K562 (cell line): ENCODE data around the gene CSAD. TPM values are rescaled to one million over a fixed set of nuclear protein-coding genes. Genes with fewer than 3 reads are reported as not detected.

Source experiments
- BRCA1 ChIP-seq, 2 experiments: fragments of 450-650 bp in 1 of 2; sonication (generic) in 1 of 2; formaldehyde crosslinking in 1 of 2; IDR thresholded peaks; 2 replicates each; pipeline versions ENCODE4 v1.5.0 to v1.6.1; 2017 to 2020; ENCODE audit warnings: mild to moderate bottlenecking in 1 of 2, missing genetic modification reagents in 1 of 2
- CXXC5 ChIP-seq: fragments of 250-450 bp; sonication (Bioruptor Pico); IDR thresholded peaks from 2 replicates; pipeline ENCODE4 v1.8.0; 2022; ENCODE audit warnings: inconsistent platforms, mild to moderate bottlenecking, moderate library complexity
- ELF2 ChIP-seq: fragments of 250-450 bp; sonication (Bioruptor Pico); IDR thresholded peaks from 2 replicates; pipeline ENCODE4 v1.5.0; 2021; ENCODE audit warnings: mild to moderate bottlenecking
- FOXA1 ChIP-seq: fragments of 450-650 bp; IDR thresholded peaks from 2 replicates; pipeline ENCODE4 v1.6.1; 2016; ENCODE audit warnings: mild to moderate bottlenecking, borderline replicate concordance
- FOXJ3 ChIP-seq: sonication (generic); formaldehyde crosslinking; IDR thresholded peaks from 2 replicates; pipeline ENCODE4 v1.4.0; 2020; ENCODE audit warnings: mild to moderate bottlenecking, missing genetic modification reagents
- GTF3C2 ChIP-seq: IDR thresholded peaks from 3 replicates; pipeline ENCODE4 v1.6.1; 2011; ENCODE audit warnings: borderline replicate concordance, mild to moderate bottlenecking, moderate library complexity; ENCODE audit not compliant: insufficient read length; ENCODE audit errors: extremely low read depth
- HNRNPK ChIP-seq: fragments of 200-400 bp; formaldehyde crosslinking; IDR thresholded peaks from one replicate; pipeline ENCODE4 v1.6.1; 2018; ENCODE audit warnings: mild to moderate bottlenecking, low read depth, low read length; ENCODE audit not compliant: poor library complexity, severe bottlenecking
- KLF6 ChIP-seq: fragments of 250-450 bp; sonication (Bioruptor Pico); IDR thresholded peaks from 2 replicates; pipeline ENCODE4 v1.4.0; 2020; ENCODE audit warnings: mild to moderate bottlenecking, moderate library complexity, borderline replicate concordance
- MBD1 ChIP-seq: fragments of 250-450 bp; sonication (Bioruptor Pico); IDR thresholded peaks from 2 replicates; pipeline ENCODE4 v1.8.0; 2022; ENCODE audit warnings: inconsistent platforms
- PCBP1 ChIP-seq: fragments of 200-400 bp; formaldehyde crosslinking; IDR thresholded peaks from 2 replicates; pipeline ENCODE4 v1.6.1; 2018; ENCODE audit warnings: mild to moderate bottlenecking, low read depth, low read length; ENCODE audit not compliant: poor library complexity, severe bottlenecking
- PHF21A ChIP-seq: fragments of 450-650 bp; IDR thresholded peaks from 2 replicates; pipeline ENCODE4 v1.6.1; 2017; ENCODE audit warnings: low read depth, borderline replicate concordance
- POLR2AphosphoS5 ChIP-seq: IDR thresholded peaks from 2 replicates; pipeline ENCODE4 v1.6.1; 2011; ENCODE audit warnings: mild to moderate bottlenecking, low read depth, low read length, moderate library complexity; ENCODE audit not compliant: control insufficient read depth, insufficient read depth
- RAD21 ChIP-seq, 2 experiments: fragments of 250-450 bp in 1 of 2; fragments of 450-650 bp in 1 of 2; sonication (Bioruptor Pico) in 1 of 2; formaldehyde crosslinking in 1 of 2; IDR thresholded peaks in 1 of 2; conservative IDR thresholded peaks in 1 of 2; 2 replicates each; pipeline versions ENCODE4 v1.4.0 to v1.8.0; 2020 to 2022; ENCODE audit warnings: mild to moderate bottlenecking in 2 of 2, moderate library complexity in 1 of 2
- RBM14 ChIP-seq: fragments of 200-400 bp; formaldehyde crosslinking; IDR thresholded peaks from 2 replicates; pipeline ENCODE4 v1.6.1; 2018; ENCODE audit warnings: low read depth, mild to moderate bottlenecking, low read length, moderate library complexity, borderline replicate concordance; ENCODE audit not compliant: insufficient read depth
- SIN3A ChIP-seq, 2 experiments: fragments of 150-350 bp in 1 of 2; IDR thresholded peaks; 2 replicates each; pipeline ENCODE4 v1.6.1; 2011 to 2016; ENCODE audit warnings: borderline replicate concordance in 2 of 2, low read depth in 2 of 2, low read length in 2 of 2, mild to moderate bottlenecking in 2 of 2, moderate library complexity in 2 of 2; ENCODE audit not compliant: control insufficient read depth in 1 of 2
- TEAD4 ChIP-seq, 2 experiments: sonication (generic) in 1 of 2; formaldehyde crosslinking in 1 of 2; IDR thresholded peaks; 2 replicates each; pipeline versions ENCODE4 v1.6.1 to v1.8.0; 2012 to 2022; ENCODE audit warnings: borderline replicate concordance in 1 of 2, inconsistent platforms in 1 of 2, low read length in 1 of 2, mild to moderate bottlenecking in 1 of 2, missing genetic modification reagents in 1 of 2
- XRCC4 ChIP-seq: IDR thresholded peaks from one replicate; pipeline ENCODE4 v1.6.1; 2011; ENCODE audit not compliant: insufficient read depth, insufficient read length; ENCODE audit errors: extremely low read depth
- YBX1 ChIP-seq: fragments of 450-650 bp; IDR thresholded peaks from 2 replicates; pipeline ENCODE4 v1.7.1; 2016; ENCODE audit warnings: mild to moderate bottlenecking
- ZBTB17 ChIP-seq: fragments of 450-650 bp; formaldehyde crosslinking; IDR thresholded peaks from 2 replicates; pipeline ENCODE4 v1.4.0; 2020; ENCODE audit warnings: mild to moderate bottlenecking
- ZBTB7A ChIP-seq: IDR thresholded peaks from 2 replicates; pipeline ENCODE4 v1.6.1; 2011; ENCODE audit warnings: low read depth, mild to moderate bottlenecking, low read length, moderate library complexity, borderline replicate concordance; ENCODE audit not compliant: control insufficient read depth
- ZNF324 ChIP-seq: fragments of 250-450 bp; sonication (Bioruptor Pico); IDR thresholded peaks from 2 replicates; pipeline ENCODE4 v1.4.0; 2020; ENCODE audit warnings: mild to moderate bottlenecking
- ZNF830 ChIP-seq: fragments of 250-450 bp; sonication (Bioruptor Pico); IDR thresholded peaks from 2 replicates; pipeline ENCODE4 v1.5.0; 2021; ENCODE audit warnings: mild to moderate bottlenecking
- polyA plus RNA-seq, 8 experiments: library from polyadenylated mRNA; depleted of rRNA in 4 of 8; stranded (reverse) in 5 of 8; unstranded in 3 of 8; fragments of >200 nt; fragmentation: Nextera tagmentation in 2 of 8; fragmentation: Illumina TruSeq in 1 of 8; extraction: Ambion mirVana in 2 of 8; extraction: Trizol in 1 of 8; gene quantifications; 2 replicates each; pipeline versions ENCODE4 v1.2.1 to v1.2.3, GENCODE V29; 2011 to 2014; ENCODE audit warnings: inconsistent platforms in 1 of 8, missing spikeins in 1 of 8
- total RNA-seq, 7 experiments: library from RNA; depleted of rRNA in 6 of 7; stranded (reverse); fragments of >200 nt in 6 of 7; fragmentation: Illumina TruSeq in 2 of 7; extraction: Trizol in 2 of 7; gene quantifications; 2 replicates each; pipeline versions ENCODE4 v1.2.1 to v1.2.3, GENCODE V29; 2011 to 2021; ENCODE audit warnings: low replicate concordance in 1 of 7

Gene CSAD
- total and polyA plus RNA-seq, 9 of the 15 experiments (the other 6 are each of a cell fraction or from before 2014, with no cell fraction given), result 1.8 to 19.6 (median 8.1) TPM

- 0 out of 2 replicates have a peak, but pooled peaks have one; percentile 66 for TF ChIP-seq POLR2AphosphoS5
- no peak for TF ChIP-seq BRCA1 (IDR thresholded peaks at IDR 0.05)
- TF ChIP-seq BRCA1 (CRISPR knock-in tag; IDR thresholded peaks at IDR 0.05), result no peak
- no peak for TF ChIP-seq ZBTB17 (CRISPR knock-in tag)
- peak; percentile 82; the same call in 1 of the 2 replicates for TF ChIP-seq ZBTB7A
- TF ChIP-seq TEAD4 (IDR thresholded peaks at IDR 0.05; ENCODE audit: low read length), result no peak
- no peak for TF ChIP-seq TEAD4 (CRISPR knock-in tag; IDR thresholded peaks at IDR 0.05; ENCODE audit: borderline replicate concordance)
- TF ChIP-seq PHF21A, result no peak
- TF ChIP-seq PCBP1, result peak; percentile 97
- no peak for TF ChIP-seq ZNF830 (CRISPR knock-in tag)
- no peak for TF ChIP-seq YBX1
- TF ChIP-seq FOXA1, result no peak
- TF ChIP-seq MBD1 (CRISPR knock-in tag), result no peak
- TF ChIP-seq HNRNPK, result no peak
- TF ChIP-seq XRCC4, result no peak
- no peak for TF ChIP-seq ELF2
- no peak for TF ChIP-seq KLF6 (CRISPR knock-in tag)
- no peak for TF ChIP-seq GTF3C2
- TF ChIP-seq CXXC5 (CRISPR knock-in tag), result peak; percentile 96
- 0 out of 4 replicates have a peak, but pooled peaks of 1 of the 2 experiments have one; percentile 5 for TF ChIP-seq RAD21 (CRISPR knock-in tag; conservative IDR thresholded peaks at IDR 0.05 in 1 of 2, IDR thresholded peaks at IDR 0.05 in 1 of 2)
- no peak for TF ChIP-seq FOXJ3 (CRISPR knock-in tag)
- peak in 1 of 2 experiments; percentile 60; a peak in 2 of 4 replicates for TF ChIP-seq SIN3A (IDR thresholded peaks at IDR 0.05; ENCODE audit: borderline replicate concordance in 2 of 2, control insufficient read depth in 1 of 2, low read depth in 2 of 2, low read length in 2 of 2)
- TF ChIP-seq RBM14, result no peak
- no peak for TF ChIP-seq ZNF324
Observed at GRCh38 chr12:53180220-53180930, at the start of gene CSAD, which contains the start of gene ZNF740 (continued).
